NCI-H2107 treated with DMSO at 0.1 percent for 48 hours (cell line): Measurements from ENCODE around the gene RNU1-1.
"Not testable (repeated sequence)": the region's sequence is repeated elsewhere in the genome, so short reads cannot be mapped to it uniquely, and the experiment has no call there.

ENCODE experiments used
- DNase-seq: peaks from one replicate; lab custom pipeline; 2025; ENCODE audit not compliant: unreplicated experiment; lab: John Stamatoyannopoulos, UW

Gene RNU1-1

DNA sequence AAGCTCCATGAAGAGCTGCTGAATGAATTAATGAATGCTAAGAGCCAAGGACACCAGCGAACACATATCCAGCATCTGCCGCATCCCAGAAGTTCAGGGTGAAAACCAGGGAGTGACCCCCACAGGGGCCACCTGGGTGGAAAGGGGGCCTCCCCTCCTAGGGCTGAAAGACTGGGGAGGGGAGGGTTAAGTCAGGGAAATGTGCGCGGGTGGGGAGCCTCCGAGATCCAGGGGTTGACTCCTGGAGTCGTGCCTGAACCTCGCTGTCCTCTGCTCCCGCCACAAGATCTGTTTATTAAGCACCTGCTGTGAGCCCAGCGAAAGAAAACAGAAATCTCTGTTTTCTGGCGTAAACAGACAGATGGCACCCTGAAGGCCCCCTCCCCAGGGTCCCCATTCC lies 16.0 kb downstream of the RNU1-1 start:
- not testable (repeated sequence) for DNase-seq

DNA sequence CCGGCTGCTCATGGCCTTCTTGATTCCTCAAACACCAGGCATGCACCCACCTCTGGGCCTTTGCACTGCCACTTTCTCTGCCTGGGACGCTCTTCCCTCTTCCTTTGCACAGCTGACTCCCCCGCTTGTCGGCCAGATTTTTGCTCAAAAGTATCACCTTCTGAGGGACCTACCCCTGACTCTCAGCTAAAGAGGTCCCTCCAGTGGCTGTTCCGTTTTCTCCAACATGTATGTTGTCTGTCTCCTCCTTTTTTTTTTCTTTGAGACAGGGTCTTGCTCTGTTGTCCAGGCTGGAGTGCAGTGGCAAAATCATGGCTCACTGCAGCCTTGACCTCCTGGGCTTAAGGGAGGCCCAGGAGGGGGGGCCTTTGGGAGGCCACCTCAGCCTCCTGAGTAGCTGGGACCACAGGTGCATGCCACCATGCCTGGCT lies 16.6 kb downstream of the RNU1-1 start:
- DNase-seq: not testable (repeated sequence)

DNA sequence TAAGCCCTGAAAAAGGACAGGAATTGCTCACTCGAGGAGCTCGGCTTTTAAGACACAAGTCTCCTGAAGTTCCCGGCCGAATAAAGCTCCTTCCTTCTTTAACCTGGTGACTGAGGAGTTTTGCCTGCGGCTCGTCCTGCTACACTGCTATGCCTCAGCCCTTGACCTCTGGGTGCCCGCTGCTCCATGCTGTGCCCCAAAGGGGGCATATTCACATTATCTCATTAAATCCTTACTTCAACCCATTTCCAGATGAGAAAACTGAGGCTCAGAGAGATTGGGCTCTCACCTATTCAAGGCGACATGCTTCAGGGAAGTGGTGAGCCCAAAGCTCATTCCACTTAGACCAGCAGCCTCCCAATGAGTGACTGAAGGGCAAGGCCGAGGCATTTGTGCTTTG lies 20.4 kb downstream of the RNU1-1 start:
- DNase-seq: not testable (repeated sequence)

DNA sequence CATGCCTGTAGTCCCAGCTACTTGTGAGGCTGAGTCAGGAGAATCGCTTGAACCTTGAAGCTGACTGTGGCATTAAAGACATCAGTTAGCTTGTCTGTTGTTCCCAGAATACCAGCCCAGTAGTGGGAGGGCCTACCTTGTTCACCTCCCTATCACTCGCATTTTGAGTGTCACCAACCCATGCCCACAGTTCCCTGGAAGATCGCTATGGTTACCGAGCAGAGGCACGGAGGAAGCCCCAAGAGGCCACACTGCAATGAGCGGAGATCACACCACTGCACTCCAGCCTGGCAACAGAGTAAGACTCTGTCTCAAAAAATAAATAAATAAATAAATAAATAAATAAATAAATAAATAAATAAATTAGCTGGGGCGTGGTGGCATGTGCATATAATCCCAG lies 21.1 kb downstream of the RNU1-1 start:
- DNase-seq: not testable (repeated sequence)

DNA sequence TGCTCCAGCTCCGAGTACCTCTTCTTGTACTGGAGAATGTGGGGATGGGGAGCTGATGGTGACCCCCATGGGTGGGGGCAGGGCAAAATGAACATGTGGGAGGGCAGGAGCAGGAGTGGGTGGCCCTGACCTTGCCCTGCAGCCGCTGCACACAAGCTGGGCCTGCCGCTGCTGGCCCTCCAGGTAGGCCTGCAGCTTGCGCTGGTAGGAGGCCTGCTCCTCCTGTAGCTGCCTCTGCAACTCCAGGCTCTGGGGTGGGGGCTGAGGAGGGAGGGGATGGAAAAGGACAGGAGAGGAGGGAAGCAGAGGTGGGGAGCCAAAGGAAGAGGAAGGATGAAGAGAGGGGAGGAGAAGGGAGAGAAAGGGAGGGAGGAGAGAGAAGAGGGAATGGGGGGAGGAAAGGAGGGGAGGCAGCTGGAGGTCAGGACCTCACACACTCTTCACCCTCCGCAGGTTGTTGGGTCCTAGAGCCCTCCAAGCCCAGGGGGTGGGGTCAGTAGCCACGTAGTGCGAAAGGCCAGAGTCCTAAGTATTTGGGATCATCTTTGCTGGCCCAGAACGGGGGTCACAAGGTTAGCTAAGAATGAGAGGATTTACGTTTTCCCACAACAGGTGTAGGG lies 22.9 kb downstream of the RNU1-1 start:
- DNase-seq: no peak

DNA sequence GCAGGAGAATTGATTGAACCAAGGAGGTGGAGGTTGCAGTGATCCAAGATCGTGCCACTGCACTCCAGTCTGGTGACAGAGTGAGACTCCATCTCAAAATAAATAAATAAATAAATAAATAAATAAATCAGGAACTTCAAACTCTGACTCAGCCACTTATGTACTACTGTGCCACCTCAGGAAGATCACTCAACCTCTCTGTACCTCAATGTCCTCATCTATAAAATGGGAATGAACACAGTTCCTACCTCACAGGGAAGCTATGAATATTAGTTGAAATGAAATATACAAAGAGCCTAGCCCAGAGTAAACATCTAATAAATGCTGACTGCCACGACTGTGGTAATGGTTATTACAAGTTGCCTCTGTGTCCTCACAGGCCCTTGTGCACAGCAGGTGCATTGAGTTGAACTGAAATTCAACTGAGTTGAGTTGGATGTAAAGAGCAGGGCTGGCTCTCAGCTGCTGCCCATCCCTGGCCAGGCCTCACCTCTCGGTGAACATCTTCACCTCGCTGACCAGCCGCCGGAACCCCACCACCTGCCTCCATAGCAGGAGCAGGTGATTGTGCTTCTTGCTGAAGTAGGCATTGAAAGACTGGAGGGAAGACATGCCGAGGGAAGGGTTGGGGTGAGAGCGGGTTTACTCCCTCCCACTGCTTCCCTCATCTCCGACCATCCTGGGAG lies 24.7 kb downstream of the RNU1-1 start:
- not testable (repeated sequence) for DNase-seq

DNA sequence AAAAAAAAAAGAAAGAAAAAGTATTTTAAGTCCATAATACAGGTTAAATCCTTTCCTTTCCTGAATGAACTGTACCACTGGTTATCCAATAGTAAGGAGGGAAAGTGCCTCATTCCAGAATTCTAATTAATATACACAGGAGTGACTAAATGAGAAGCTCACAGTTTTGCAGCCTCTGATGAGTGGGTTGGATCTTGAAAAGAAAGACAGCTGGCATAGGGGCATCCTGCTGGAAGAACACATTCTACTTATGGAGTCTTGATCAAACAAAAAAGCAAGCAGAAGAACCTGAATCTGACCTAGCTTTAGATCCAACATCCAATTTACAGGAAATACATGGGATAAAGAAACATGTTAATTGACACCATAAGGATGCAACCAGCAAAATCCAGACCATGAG lies 27.1 kb downstream of the RNU1-1 start:
- DNase-seq: not testable (repeated sequence)

DNA sequence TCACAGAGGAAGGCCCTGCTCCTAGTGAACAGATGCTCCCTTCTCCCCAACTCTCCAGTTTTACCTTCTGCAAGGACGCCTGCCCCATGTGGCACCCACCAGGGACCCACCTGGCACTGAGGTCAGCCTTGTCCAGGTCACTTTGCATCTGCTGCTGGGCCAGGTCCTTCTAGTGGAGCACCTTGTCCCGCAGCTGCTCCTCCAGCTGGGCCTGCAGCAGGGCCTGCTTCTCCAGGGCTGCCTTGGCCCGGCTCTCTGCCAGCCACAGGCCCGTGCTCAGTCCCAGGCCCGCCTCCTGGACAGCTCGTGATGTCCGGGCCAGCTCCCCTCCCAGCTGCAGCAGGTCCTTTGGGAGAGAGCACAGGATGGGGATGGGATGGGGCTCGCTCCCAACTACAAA lies 27.8 kb downstream of the RNU1-1 start:
- DNase-seq: not testable (repeated sequence)

DNA sequence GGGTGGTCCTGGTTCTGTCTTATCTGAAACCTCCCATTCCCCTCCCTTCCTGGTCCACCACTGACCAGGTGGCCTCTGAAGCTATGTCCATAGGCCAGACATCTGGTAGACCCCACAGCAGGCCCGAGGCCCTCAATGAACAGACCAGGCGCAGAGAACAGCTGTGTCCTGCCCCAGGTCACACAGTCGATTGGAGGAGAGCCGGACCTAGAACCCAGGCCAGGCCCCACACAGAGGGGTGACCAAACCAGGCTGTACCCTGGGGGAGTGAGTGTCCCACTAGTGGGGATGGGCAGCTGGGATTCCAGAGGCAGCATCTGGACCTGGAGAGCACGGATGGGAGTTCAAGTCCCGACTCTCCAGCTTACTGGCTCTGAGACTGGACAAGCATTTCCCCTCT lies 29.2 kb downstream of the RNU1-1 start:
- no peak for DNase-seq

DNA sequence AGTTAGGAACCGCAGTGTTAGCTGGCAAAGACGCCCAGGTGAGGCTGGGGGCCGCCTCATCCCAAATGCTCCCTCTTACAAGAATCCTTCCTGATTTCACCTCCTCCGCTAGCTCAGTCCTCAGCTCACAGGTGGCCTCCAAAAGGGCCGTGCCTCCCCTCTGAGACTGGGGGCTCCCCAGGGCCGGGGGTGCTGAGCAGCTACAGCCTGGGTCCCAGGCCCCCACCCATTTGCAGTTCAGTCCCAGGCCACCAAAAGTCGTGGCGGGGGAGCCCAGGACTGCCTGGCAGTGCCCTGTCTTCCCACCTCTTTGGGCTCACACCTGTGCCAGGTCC lies 29.6 kb downstream of the RNU1-1 start:
- DNase-seq: no peak

DNA sequence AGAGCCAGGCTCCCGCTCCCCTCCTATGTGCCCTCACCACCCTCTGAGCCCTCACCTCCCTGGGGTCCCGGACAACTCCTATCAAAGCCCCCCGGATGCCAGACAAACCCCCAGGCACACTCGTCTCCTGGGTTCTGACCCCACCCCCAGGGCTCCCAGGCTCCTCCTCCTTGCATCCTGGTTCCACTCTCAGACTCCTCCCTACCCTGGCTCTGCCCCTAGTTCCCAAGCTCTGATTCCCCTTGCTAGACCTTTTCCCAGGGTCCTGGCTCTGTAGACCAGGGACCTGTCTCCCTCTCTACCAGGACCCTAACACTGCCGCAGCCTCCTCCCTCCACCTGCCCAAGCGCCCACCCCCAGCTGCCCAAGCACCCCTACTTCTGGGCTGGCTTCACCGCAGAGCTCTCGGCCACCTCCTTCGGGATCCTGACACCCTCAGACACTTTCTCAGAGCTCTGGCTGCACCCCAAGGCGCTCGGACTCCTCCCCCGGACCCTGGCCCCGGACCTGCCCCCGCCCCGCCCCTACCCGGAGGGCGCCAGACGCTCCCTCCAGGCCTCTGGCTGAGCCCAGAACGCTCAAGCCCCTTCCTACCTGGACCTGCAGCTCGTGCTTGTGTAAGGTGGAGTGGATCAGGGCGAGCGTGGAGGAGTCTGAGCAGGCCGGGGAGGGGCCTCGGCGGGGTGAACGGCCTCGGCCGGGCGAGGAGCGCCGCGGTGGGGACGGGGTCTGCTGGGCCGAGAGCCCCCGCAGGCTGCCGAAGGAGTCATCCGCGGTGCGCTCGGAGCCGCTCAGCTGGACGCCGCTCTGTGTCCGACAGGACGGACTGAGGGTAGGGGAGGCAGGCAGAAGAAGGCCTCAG lies 30.2 kb downstream of the RNU1-1 start:
- DNase-seq: not testable (repeated sequence)

DNA sequence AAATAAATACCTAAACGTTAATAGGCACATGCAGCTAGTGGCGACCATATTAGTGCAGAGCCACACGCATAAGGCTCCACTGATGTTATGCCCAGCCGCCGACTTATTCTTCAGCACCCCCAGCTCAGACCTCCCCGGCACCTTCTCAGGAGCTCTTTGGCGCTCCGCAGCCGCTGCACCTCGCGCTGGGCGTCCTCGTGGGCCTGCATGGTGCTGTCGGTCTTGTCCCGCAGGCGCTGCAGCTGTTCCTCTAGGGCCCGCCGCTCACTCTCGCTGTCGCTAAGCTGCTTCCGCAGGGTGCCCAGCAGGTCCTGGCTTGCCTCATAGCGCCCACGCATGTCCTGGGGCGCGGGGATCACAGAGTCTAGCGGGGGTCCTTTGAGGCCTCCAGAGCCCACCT lies 30.9 kb downstream of the RNU1-1 start:
- DNase-seq: not testable (repeated sequence)

DNA sequence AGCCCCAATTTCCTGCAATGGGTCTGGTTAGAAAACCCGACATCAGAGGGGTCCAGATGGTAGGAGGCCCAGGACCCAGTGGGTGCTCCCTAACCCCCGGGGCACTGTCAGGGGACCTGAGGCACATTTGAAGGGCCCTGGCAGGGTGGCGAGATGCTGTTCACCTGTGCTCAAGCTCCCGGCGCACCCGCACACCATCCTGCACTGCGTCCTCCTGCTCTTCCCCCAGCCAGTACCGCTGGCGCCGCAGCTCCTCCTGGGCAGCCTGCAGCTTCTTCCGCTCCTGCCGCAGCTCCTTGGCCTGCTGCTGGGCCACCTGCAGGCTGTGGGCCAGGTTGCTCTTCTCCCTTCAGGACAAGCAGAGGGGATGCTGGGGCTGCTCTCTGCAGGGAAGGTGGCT lies 36.0 kb downstream of the RNU1-1 start:
- no peak for DNase-seq

DNA sequence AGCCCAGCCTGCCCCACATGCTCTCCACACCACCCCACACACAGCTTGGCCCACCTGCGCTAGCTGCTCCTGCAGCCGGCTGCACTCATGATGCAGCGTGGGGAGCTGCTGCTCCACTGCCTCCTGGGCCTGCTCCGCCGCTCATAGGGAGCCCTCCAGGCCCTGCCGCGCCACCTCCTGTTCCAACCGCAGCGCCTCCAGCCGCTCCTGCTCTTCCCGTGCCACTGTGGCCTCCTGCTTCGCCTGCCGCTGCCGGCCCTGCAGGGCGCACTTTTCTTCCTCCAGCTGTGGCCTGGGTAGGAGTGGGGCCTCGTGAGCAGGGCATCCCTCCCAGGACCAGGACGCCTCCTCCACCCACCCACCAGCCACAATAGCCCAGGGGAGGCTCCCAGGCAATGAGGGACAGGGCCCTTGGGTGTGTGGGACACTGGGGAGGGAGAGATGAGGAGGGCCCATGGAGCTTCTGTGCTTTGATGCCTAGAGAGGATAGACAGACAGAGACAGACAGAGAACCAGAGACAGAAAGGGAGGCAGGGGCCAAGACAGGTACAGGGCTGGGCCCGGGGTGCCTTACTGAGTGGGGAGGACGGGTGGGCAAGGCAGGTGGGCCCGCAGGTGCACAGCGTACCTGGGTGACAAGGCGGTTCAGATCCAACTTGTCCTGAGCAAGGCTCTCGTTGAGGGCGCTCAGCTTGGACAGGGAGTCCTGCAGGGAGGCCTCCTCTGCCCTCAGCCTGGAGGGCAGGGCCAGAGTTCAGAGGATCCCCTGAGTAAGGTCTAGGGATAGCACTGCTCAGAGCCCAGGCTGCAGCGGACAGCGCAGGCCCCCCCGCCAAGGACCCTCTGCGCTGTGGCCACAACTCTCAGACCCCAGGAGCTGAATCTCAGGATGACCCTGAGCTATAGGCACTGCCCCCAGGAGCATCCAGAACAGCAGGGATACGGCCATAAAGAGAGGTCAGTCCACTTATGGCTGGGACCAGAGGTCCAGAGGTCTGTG lies 38.0 kb downstream of the RNU1-1 start:
- not testable (repeated sequence) for DNase-seq

DNA sequence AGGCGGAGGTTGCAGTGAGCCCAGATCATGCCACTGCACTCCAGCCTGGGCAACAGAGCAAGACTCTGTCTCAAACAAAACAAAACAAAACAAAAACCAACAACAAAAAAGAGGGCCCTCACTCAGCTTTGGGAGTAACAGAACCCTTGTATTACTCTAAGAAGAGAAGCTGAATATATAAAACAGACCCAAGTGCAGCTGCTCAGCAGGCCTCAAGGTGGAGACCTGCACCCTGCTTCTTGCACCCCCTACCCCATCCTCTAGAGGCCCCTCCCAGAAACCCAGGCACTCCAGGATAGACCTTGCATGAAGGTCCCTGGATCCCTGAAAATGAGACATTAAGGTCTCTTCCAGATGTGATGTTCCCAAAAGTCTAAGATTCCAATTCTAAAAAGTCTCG lies 39.2 kb downstream of the RNU1-1 start:
- not testable (repeated sequence) for DNase-seq

DNA sequence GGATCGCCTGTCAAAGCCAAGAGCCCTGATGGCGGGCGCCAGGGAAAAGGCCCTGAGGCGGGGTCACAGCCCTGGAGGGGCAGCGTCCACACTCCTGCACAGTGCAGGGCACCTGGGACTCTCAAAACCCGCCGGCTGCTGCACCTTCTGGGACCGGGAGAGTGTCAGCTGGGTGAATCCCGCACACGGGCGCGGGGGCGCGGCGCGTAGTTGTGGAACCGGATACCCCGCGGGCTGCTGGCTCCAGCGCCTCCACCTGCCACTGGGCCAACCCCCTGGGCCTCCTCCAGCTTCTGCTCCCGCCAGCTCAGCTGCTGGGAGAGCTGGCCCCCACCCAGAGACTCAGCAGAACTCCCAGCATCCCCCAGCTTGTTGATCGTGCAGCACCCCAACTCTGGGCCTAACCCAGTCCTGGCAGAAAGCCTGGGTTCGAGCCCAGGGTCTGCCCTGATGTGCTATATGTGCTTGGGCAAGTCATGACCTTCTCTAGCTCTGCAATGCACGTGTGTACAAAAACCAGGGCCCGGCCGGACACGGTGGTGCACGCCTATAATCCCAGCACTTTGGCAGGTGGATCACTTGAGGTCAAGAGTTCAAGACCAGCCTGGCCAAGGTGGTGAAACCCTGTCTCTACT lies 39.8 kb downstream of the RNU1-1 start:
- DNase-seq: no peak

DNA sequence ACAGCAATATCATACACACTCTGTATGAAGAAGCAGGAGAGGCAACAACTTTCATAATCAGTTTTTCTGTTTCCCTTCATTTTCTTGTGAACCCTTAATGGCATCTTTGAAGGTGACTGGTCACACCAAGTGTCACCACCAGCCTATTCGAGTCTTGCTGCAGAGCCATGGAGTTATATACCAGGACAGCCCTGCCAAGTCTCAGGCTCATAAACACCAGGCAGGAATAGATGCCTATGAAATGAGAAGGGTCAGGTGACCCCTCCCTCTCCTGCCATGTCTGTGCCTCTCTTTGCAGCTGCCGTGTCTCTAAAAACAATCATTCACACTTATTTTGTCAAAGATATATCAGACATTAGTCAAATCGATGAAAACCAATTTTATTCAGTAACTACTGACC lies 45.5 kb downstream of the RNU1-1 start:
- DNase-seq: no peak

DNA sequence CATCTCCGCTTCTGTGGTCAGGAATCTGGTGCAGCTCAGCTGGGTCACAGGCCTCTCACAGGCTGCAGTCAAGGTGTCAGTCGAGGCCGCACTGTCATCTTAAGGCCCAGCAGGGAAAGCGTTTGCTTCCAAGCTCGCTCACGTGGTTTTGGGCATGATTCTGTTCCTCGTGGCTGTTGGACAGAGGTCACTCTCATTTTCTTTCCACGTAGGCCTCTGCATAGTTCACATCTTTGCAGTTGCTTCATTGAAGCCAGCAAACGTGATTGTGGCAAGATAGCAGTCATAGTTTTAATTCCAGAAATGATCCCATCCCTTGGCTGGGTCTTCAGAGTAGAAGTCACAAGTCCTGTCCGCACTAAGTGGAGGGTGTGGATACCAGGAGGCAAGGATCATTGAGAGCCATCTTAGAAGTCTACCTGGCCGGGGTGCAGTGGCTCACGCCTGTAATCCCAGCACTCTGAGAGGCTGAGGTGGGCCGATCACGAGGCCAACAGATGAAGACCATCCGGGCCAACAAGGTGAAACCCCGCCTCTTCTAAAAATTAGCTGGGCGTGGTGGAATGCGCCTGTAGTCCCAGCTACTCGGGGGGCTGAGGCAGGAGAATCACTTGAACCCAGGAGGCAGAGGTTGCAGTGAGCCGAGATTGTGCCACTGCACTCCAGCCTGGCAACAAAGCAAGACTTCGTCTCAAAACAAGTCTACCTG lies 49.0 kb downstream of the RNU1-1 start:
- no peak for DNase-seq
